ENCODE data around the gene NCKAP5.
"Not testable (repeated sequence)": the region's sequence is repeated elsewhere in the genome, so short reads cannot be mapped to it uniquely, and the experiment has no call there.

Gene NCKAP5

GRCh38 chr2:133492719-133493380 lies 75.4 kb downstream of the NCKAP5 start:
- DNase-seq, result no peak

- no peak for DNase-seq
These were observed 77.8 kb downstream of the NCKAP5 start for GRCh38 chr2:133490411-133490980.

GRCh38 chr2:133489641-133490410 lies 78.4 kb downstream of the NCKAP5 start:
- no peak for DNase-seq

GRCh38 chr2:133489146-133489545 lies 79.1 kb downstream of the NCKAP5 start:
- no peak for DNase-seq

- no peak for DNase-seq
These were observed 81.5 kb downstream of the NCKAP5 start for GRCh38 chr2:133486771-133487191.

- DNase-seq, result no peak
These were observed 82.4 kb downstream of the NCKAP5 start for GRCh38 chr2:133485868-133486267.

GRCh38 chr2:133484784-133485183 lies 83.5 kb downstream of the NCKAP5 start:
- no peak for DNase-seq

- DNase-seq, result no peak
These were observed 84.2 kb downstream of the NCKAP5 start for GRCh38 chr2:133484106-133484505.

- no peak for DNase-seq
These were observed 85.1 kb downstream of the NCKAP5 start for GRCh38 chr2:133483181-133483580.

- no peak for DNase-seq
These were observed 87.4 kb downstream of the NCKAP5 start for GRCh38 chr2:133480707-133481429.

- DNase-seq, result no peak
These were observed 90.7 kb downstream of the NCKAP5 start for GRCh38 chr2:133477616-133477990.

- DNase-seq, result no peak
These were observed 91.2 kb downstream of the NCKAP5 start for GRCh38 chr2:133476931-133477615.

- no peak for DNase-seq
These were observed 92.0 kb downstream of the NCKAP5 start for GRCh38 chr2:133476286-133476685.

GRCh38 chr2:133475610-133476009 lies 92.7 kb downstream of the NCKAP5 start:
- no peak for DNase-seq

GRCh38 chr2:133470446-133470845 lies 97.8 kb downstream of the NCKAP5 start:
- not testable (repeated sequence) for DNase-seq

GRCh38 chr2:133462811-133463210 lies 105.5 kb downstream of the NCKAP5 start:
- no peak for DNase-seq

- DNase-seq, result no peak
These were observed 106.8 kb downstream of the NCKAP5 start for GRCh38 chr2:133461484-133461883.

- DNase-seq, result no peak
These were observed 108.7 kb downstream of the NCKAP5 start for GRCh38 chr2:133459590-133459989.

- DNase-seq, result no peak
These were observed 110.0 kb downstream of the NCKAP5 start for GRCh38 chr2:133458280-133458679.

- no peak for DNase-seq
These were observed 110.4 kb downstream of the NCKAP5 start for GRCh38 chr2:133457861-133458260.

GRCh38 chr2:133456971-133457370 lies 111.3 kb downstream of the NCKAP5 start:
- DNase-seq, result no peak

- DNase-seq, result no peak
These were observed 112.1 kb downstream of the NCKAP5 start for GRCh38 chr2:133456156-133456555.

GRCh38 chr2:133453032-133453431 lies 115.2 kb downstream of the NCKAP5 start:
- no peak for DNase-seq
